HG03575 (cell line): ENCODE data around the gene CES2.
"Not testable (repeated sequence)": the region's sequence is repeated elsewhere in the genome, so short reads cannot be mapped to it uniquely, and the experiment has no call there.

ENCODE experiments used
- ATAC-seq: cut with Tn5 transposase; IDR thresholded peaks from one replicate; pipeline ENCODE4 v1.9.1; 2021; ENCODE audit not compliant: unreplicated experiment, insufficient number of reproducible peaks, low FRiP score; ENCODE audit errors: extremely low read depth

CES2 gene

GRCh38 chr16:66970775-66971720, 35.7 kb downstream of the CES2 start:
- no peak for ATAC-seq

- no peak for ATAC-seq
Observed at GRCh38 chr16:66972983-66973382, 37.7 kb downstream of the CES2 start.

GRCh38 chr16:66973716-66974115, 38.4 kb downstream of the CES2 start:
- no peak for ATAC-seq

- ATAC-seq, result not testable (repeated sequence)
Observed at GRCh38 chr16:66974156-66974931, 39.0 kb downstream of the CES2 start.

GRCh38 chr16:66974932-66975246, 39.6 kb downstream of the CES2 start:
- ATAC-seq, result not testable (repeated sequence)

GRCh38 chr16:66975302-66975893, 40.1 kb downstream of the CES2 start:
- ATAC-seq, result no peak

GRCh38 chr16:66976746-66977145, 41.4 kb downstream of the CES2 start:
- no peak for ATAC-seq

- no peak for ATAC-seq
Observed at GRCh38 chr16:66977341-66978113, 42.2 kb downstream of the CES2 start.

GRCh38 chr16:66979011-66979717, 43.8 kb downstream of the CES2 start:
- no peak for ATAC-seq

GRCh38 chr16:66983033-66983432, 47.7 kb downstream of the CES2 start:
- ATAC-seq, result no peak

- no peak for ATAC-seq
Observed at GRCh38 chr16:66984892-66985311, 49.6 kb downstream of the CES2 start.

- ATAC-seq, result no peak
Observed at GRCh38 chr16:66986559-66986958, 51.2 kb downstream of the CES2 start.

GRCh38 chr16:66988197-66988788, 53.0 kb downstream of the CES2 start, which contains the start of gene CES4A:
Gene CES4A (plus strand): TSS chr16:66988589. CDS start chr16:66988773, 184 bp downstream.
- ATAC-seq, result no peak

GRCh38 chr16:66991545-66992077, 56.3 kb downstream of the CES2 start:
- no peak for ATAC-seq

GRCh38 chr16:66993558-66993957, 58.2 kb downstream of the CES2 start:
- ATAC-seq, result not testable (repeated sequence)
